Loucy (cell line): ENCODE measurements around the gene XRN2.

Experiments used
- H2AFZ ChIP-seq: fragments of 200-600 bp; sonication (generic); 2 replicates; pipeline ENCODE4 v1.6.0; 2016; ENCODE audit warnings: antibody characterized with exemption, mild to moderate bottlenecking, low read length, moderate library complexity
- H3F3A ChIP-seq: fragments of 200-600 bp; 2 replicates; pipeline ENCODE4 v1.6.0; 2016; ENCODE audit warnings: antibody characterized with exemption, low read depth, mild to moderate bottlenecking
- H3K27me3 ChIP-seq: fragments of 200-600 bp; sonication (generic); 2 replicates; pipeline ENCODE4 v1.6.1; 2014; ENCODE audit warnings: low read length, mild to moderate bottlenecking; ENCODE audit not compliant: insufficient read depth, poor library complexity, severe bottlenecking
- H3K36me3 ChIP-seq: fragments of 200-600 bp; sonication (generic); 2 replicates; pipeline ENCODE4 v1.6.1; 2016; ENCODE audit warnings: low read length; ENCODE audit not compliant: insufficient read depth
- H3K4me1 ChIP-seq: fragments of 200-600 bp; sonication (generic); 2 replicates; pipeline ENCODE4 v1.5.1; 2014; ENCODE audit warnings: low read length, mild to moderate bottlenecking; ENCODE audit not compliant: insufficient read depth, poor library complexity, severe bottlenecking
- H3K4me2 ChIP-seq: fragments of 200-600 bp; sonication (generic); 2 replicates; pipeline ENCODE4 v1.6.0; 2014; ENCODE audit warnings: antibody characterized with exemption, low read length, low read depth, mild to moderate bottlenecking; ENCODE audit not compliant: poor library complexity, severe bottlenecking
- H3K4me3 ChIP-seq: fragments of 200-600 bp; sonication (generic); 2 replicates; pipeline ENCODE4 v1.5.1; 2014; ENCODE audit warnings: low read length, mild to moderate bottlenecking, mixed read lengths; ENCODE audit not compliant: poor library complexity, severe bottlenecking
- H3K79me2 ChIP-seq: fragments of 200-600 bp; sonication (generic); 2 replicates; pipeline ENCODE4 v1.6.1; 2014; ENCODE audit warnings: low read length; ENCODE audit not compliant: insufficient read depth
- H3K9ac ChIP-seq: fragments of 200-600 bp; sonication (generic); 2 replicates; pipeline ENCODE4 v1.6.0; 2014; ENCODE audit warnings: mild to moderate bottlenecking, low read depth, low read length, moderate library complexity; ENCODE audit not compliant: poor library complexity, severe bottlenecking
- H3K9me2 ChIP-seq: fragments of 200-600 bp; sonication (generic); replicated peaks from 2 replicates; pipeline ENCODE4 v1.6.1; 2016; ENCODE audit warnings: low read depth, low read length, mixed read lengths
- H3K9me3 ChIP-seq: fragments of 200-600 bp; sonication (generic); 2 replicates; pipeline ENCODE4 v1.6.1; 2014; ENCODE audit warnings: mild to moderate bottlenecking, antibody characterized with exemption, low read length, low read depth; ENCODE audit not compliant: insufficient read depth
- H4K20me1 ChIP-seq: fragments of 200-600 bp; sonication (generic); 2 replicates; pipeline ENCODE4 v1.6.0; 2014; ENCODE audit warnings: antibody characterized with exemption, low read length, mild to moderate bottlenecking; ENCODE audit not compliant: insufficient read depth, poor library complexity, severe bottlenecking
- EZH2phosphoT487 ChIP-seq: fragments of 200-600 bp; IDR thresholded peaks from 2 replicates; pipeline ENCODE4 v1.6.1; 2018; ENCODE audit warnings: antibody characterized with exemption, mild to moderate bottlenecking, moderate library complexity, borderline replicate concordance
- TF ChIP-seq, protein P1 (sequence below): fragments of 200-600 bp; sonication (generic); conservative IDR thresholded peaks from 2 replicates; pipeline ENCODE4 v1.5.1; 2014; ENCODE audit warnings: mild to moderate bottlenecking, antibody characterized with exemption, low read length

XRN2 gene

DNA sequence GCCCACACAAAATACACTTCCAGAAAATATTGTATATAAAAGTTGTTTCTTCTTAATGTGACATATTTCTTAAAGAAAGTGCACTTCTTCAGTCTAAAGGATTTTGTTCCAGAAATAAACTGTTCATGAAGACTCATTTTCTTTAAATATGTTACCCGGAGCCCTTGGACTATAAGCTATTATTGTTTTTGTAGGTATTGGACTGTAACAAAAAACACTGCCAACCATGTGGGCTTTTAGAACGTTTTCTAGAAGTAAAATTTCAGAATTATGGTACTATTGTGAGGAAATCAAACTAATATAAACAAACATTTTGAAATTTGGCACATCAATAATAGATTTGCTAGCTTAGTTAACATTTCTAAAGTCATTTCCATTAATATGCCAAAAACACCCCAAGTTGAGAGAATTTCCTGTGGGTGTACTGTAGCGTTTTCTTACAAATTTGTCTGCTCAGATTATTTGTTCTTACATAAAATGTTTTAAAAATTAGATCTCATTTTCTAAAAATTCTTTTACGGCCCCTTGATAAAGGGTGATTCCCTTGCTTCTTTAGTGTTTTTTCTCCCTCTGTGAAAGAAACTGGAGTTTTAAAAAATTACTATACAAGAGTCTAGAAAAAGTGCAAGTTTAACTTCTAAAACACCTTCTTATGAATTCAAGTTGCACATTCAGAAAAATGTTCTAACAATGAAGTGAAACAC lies 90.8 kb downstream of the XRN2 start:
- H3K79me2 ChIP-seq = no peaks in the 10 kb centered on the region
- no peak overlapping the region for H3K9ac ChIP-seq
- H3K36me3 ChIP-seq = peaks cover 17% of the 10 kb centered on the region
- H3F3A ChIP-seq = no peaks in the 10 kb centered on the region
- TF ChIP-seq EZH2phosphoT487 = no peak
- TF ChIP-seq, protein P1, sequence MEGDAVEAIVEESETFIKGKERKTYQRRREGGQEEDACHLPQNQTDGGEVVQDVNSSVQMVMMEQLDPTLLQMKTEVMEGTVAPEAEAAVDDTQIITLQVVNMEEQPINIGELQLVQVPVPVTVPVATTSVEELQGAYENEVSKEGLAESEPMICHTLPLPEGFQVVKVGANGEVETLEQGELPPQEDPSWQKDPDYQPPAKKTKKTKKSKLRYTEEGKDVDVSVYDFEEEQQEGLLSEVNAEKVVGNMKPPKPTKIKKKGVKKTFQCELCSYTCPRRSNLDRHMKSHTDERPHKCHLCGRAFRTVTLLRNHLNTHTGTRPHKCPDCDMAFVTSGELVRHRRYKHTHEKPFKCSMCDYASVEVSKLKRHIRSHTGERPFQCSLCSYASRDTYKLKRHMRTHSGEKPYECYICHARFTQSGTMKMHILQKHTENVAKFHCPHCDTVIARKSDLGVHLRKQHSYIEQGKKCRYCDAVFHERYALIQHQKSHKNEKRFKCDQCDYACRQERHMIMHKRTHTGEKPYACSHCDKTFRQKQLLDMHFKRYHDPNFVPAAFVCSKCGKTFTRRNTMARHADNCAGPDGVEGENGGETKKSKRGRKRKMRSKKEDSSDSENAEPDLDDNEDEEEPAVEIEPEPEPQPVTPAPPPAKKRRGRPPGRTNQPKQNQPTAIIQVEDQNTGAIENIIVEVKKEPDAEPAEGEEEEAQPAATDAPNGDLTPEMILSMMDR = no peak
- no peaks in the 10 kb centered on the region for H3K27me3 ChIP-seq
- no peak overlapping the region for H2AFZ ChIP-seq
- no peaks in the 10 kb centered on the region for H3K9me3 ChIP-seq
- no peak overlapping the region for H3K4me3 ChIP-seq
- no peaks in the 10 kb centered on the region for H3K4me1 ChIP-seq
- H3K9me2 ChIP-seq = no peaks in the 10 kb centered on the region
- no peaks in the 10 kb centered on the region for H4K20me1 ChIP-seq
- no peak overlapping the region for H3K4me2 ChIP-seq

DNA sequence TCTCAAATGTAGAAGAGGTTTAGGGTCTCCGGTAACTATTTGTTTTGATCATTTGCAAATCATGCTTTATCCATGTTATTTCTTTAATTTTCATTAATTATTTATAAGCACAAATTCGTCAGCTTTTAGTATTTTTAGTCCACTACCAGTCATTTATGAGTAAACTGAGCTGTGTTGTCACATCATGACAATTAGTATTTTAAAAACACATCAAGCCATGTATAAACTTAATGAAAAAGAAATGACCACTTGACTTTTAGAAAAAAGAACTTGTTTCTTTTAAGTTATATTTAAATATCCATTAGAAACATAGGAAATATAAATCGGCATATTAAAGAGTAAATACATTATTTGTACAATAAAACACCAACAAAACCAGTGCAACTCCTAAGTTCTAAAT lies 91.4 kb downstream of the XRN2 start:
- TF ChIP-seq, protein P1 = no peak
- TF ChIP-seq EZH2phosphoT487 = no peak
- Histone ChIP-seq H3K27me3 (no peaks in the 10 kb centered on the region), H3K36me3 (peaks cover 11% of the 10 kb centered on the region), H3K9ac (no peak overlapping the region), H3K9me3 (no peaks in the 10 kb centered on the region), H3F3A (no peaks in the 10 kb centered on the region), H3K4me2 (no peak overlapping the region), H4K20me1 (no peaks in the 10 kb centered on the region), H2AFZ (no peak overlapping the region), H3K79me2 (no peaks in the 10 kb centered on the region), H3K4me1 (no peaks in the 10 kb centered on the region), H3K4me3 (no peak overlapping the region), H3K9me2 (no peaks in the 10 kb centered on the region)

DNA sequence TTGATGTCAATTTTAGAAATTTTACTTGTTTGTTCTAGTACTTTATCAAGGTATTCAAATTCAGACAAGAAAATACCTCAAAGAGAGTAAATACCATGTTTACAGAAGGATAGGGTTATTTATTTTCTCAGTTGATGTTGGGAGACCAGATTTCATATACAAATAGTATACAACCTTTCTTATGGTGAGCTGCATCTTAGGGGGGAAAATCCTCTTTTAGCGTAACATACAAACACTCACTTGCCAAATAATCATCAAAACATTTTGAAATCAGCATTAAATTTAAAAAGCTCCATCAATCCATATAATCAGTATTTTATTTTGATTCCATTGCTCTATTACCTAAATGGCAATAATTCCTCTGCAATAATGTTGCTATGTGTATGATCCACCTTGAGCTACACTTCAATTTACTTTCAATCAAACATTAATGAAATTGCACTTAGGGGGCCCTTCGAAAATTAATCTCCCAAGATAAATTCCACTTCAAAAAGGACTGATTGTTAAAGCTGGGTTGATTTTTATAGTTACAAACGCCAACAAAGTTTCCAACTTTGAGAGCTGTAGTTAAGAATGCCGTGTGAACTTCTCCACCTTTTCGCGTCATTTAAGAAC lies 92.0 kb downstream of the XRN2 start:
- no peaks in the 10 kb centered on the region for H3K9me2 ChIP-seq
- no peaks in the 10 kb centered on the region for H3F3A ChIP-seq
- H3K36me3 ChIP-seq = peaks cover 7% of the 10 kb centered on the region; the same call in 1 of the 2 replicates
- H2AFZ ChIP-seq = no peak overlapping the region
- no peak overlapping the region for H3K9ac ChIP-seq
- TF ChIP-seq EZH2phosphoT487 = no peak
- TF ChIP-seq, protein P1 = no peak
- H4K20me1 ChIP-seq = no peaks in the 10 kb centered on the region
- H3K27me3 ChIP-seq = no peaks in the 10 kb centered on the region
- no peaks in the 10 kb centered on the region for H3K4me1 ChIP-seq
- no peaks in the 10 kb centered on the region for H3K9me3 ChIP-seq
- no peaks in the 10 kb centered on the region for H3K79me2 ChIP-seq
- no peak overlapping the region for H3K4me3 ChIP-seq
- no peak overlapping the region for H3K4me2 ChIP-seq
